Coronary artery (tissue), 2 donors: ENCODE data around the gene ANKS1B.
A peak's percentile ranks its signal among the peaks of the same experiment; 100 is the strongest.
"Not testable (repeated sequence)": the region's sequence is repeated elsewhere in the genome, so short reads cannot be mapped to it uniquely, and the experiment has no call there.

Source experiments
- DNase-seq: peaks from one replicate; pipeline ENCODE4 v3.0.0-alpha.2; 2017; ENCODE audit warnings: low spot score
- H3K27ac ChIP-seq, 2 donors: fragments of 200-600 bp; sonication (generic); one replicate each; pipeline ENCODE4 v1.5.1; 2016 to 2019
- H3K4me3 ChIP-seq: fragments of 200-600 bp; sonication (generic); 2 replicates; pipeline ENCODE4 v1.5.1; 2016; ENCODE audit warnings: mild to moderate bottlenecking, moderate library complexity
- CTCF ChIP-seq: fragments of 200-600 bp; sonication (generic); IDR thresholded peaks from one replicate; pipeline ENCODE4 v1.5.1; 2019; ENCODE audit warnings: antibody characterized with exemption

The ANKS1B gene

GRCh38 chr12:99824900-99825542 is 159.7 kb downstream of the ANKS1B start:
- Histone ChIP-seq H3K4me3 (no peak overlapping the region), H3K27ac (no peak overlapping the region)
- no peak for TF ChIP-seq CTCF
- DNase-seq: no peak

- DNase-seq: no peak
- TF ChIP-seq CTCF: no peak
- no peak overlapping the region for H3K4me3 ChIP-seq
- no peak overlapping the region for H3K27ac ChIP-seq
These were observed 162.5 kb downstream of the ANKS1B start for GRCh38 chr12:99822273-99822672.

GRCh38 chr12:99810718-99811593 is 173.8 kb downstream of the ANKS1B start:
- no peak overlapping the region for H3K4me3 ChIP-seq
- peak; percentile 29 for TF ChIP-seq CTCF
- DNase-seq: no peak
- H3K27ac ChIP-seq: no peak overlapping the region

- no peak for TF ChIP-seq CTCF
- no peak overlapping the region for H3K27ac ChIP-seq
- H3K4me3 ChIP-seq: no peak overlapping the region
- no peak for DNase-seq
These were observed 174.8 kb downstream of the ANKS1B start for GRCh38 chr12:99809909-99810308.

- no peak for TF ChIP-seq CTCF
- no peak for DNase-seq
- Histone ChIP-seq H3K27ac (no peak overlapping the region), H3K4me3 (no peak overlapping the region)
These were observed 178.4 kb downstream of the ANKS1B start for GRCh38 chr12:99806304-99806703.

GRCh38 chr12:99804715-99805114 is 180.0 kb downstream of the ANKS1B start:
- TF ChIP-seq CTCF: no peak
- DNase-seq: no peak
- Histone ChIP-seq H3K27ac (no peak overlapping the region), H3K4me3 (no peak overlapping the region)

- no peak for DNase-seq
- H3K27ac ChIP-seq: no peak overlapping the region
- no peak overlapping the region for H3K4me3 ChIP-seq
- no peak for TF ChIP-seq CTCF
These were observed 184.1 kb downstream of the ANKS1B start for GRCh38 chr12:99800605-99801004.

- not testable (repeated sequence) for H3K27ac ChIP-seq, DNase-seq, H3K4me3 ChIP-seq
These were observed 186.8 kb downstream of the ANKS1B start for GRCh38 chr12:99797931-99798330.
